Loucy (cell line): ENCODE data around the gene CDHR2.

ENCODE experiments used
- H2AFZ ChIP-seq: fragments of 200-600 bp; sonication (generic); 2 replicates; pipeline ENCODE4 v1.6.0; 2016; ENCODE audit warnings: antibody characterized with exemption, mild to moderate bottlenecking, low read length, moderate library complexity
- H3F3A ChIP-seq: fragments of 200-600 bp; 2 replicates; pipeline ENCODE4 v1.6.0; 2016; ENCODE audit warnings: antibody characterized with exemption, low read depth, mild to moderate bottlenecking
- H3K27me3 ChIP-seq: fragments of 200-600 bp; sonication (generic); 2 replicates; pipeline ENCODE4 v1.6.1; 2014; ENCODE audit warnings: low read length, mild to moderate bottlenecking; ENCODE audit not compliant: insufficient read depth, poor library complexity, severe bottlenecking
- H3K36me3 ChIP-seq: fragments of 200-600 bp; sonication (generic); 2 replicates; pipeline ENCODE4 v1.6.1; 2016; ENCODE audit warnings: low read length; ENCODE audit not compliant: insufficient read depth
- H3K4me1 ChIP-seq: fragments of 200-600 bp; sonication (generic); 2 replicates; pipeline ENCODE4 v1.5.1; 2014; ENCODE audit warnings: low read length, mild to moderate bottlenecking; ENCODE audit not compliant: insufficient read depth, poor library complexity, severe bottlenecking
- H3K4me2 ChIP-seq: fragments of 200-600 bp; sonication (generic); 2 replicates; pipeline ENCODE4 v1.6.0; 2014; ENCODE audit warnings: antibody characterized with exemption, low read length, low read depth, mild to moderate bottlenecking; ENCODE audit not compliant: poor library complexity, severe bottlenecking
- H3K4me3 ChIP-seq: fragments of 200-600 bp; sonication (generic); 2 replicates; pipeline ENCODE4 v1.5.1; 2014; ENCODE audit warnings: low read length, mild to moderate bottlenecking, mixed read lengths; ENCODE audit not compliant: poor library complexity, severe bottlenecking
- H3K79me2 ChIP-seq: fragments of 200-600 bp; sonication (generic); 2 replicates; pipeline ENCODE4 v1.6.1; 2014; ENCODE audit warnings: low read length; ENCODE audit not compliant: insufficient read depth
- H3K9ac ChIP-seq: fragments of 200-600 bp; sonication (generic); 2 replicates; pipeline ENCODE4 v1.6.0; 2014; ENCODE audit warnings: mild to moderate bottlenecking, low read depth, low read length, moderate library complexity; ENCODE audit not compliant: poor library complexity, severe bottlenecking
- H3K9me2 ChIP-seq: fragments of 200-600 bp; sonication (generic); replicated peaks from 2 replicates; pipeline ENCODE4 v1.6.1; 2016; ENCODE audit warnings: low read depth, low read length, mixed read lengths
- H3K9me3 ChIP-seq: fragments of 200-600 bp; sonication (generic); 2 replicates; pipeline ENCODE4 v1.6.1; 2014; ENCODE audit warnings: mild to moderate bottlenecking, antibody characterized with exemption, low read length, low read depth; ENCODE audit not compliant: insufficient read depth
- H4K20me1 ChIP-seq: fragments of 200-600 bp; sonication (generic); 2 replicates; pipeline ENCODE4 v1.6.0; 2014; ENCODE audit warnings: antibody characterized with exemption, low read length, mild to moderate bottlenecking; ENCODE audit not compliant: insufficient read depth, poor library complexity, severe bottlenecking
- EZH2phosphoT487 ChIP-seq: fragments of 200-600 bp; IDR thresholded peaks from 2 replicates; pipeline ENCODE4 v1.6.1; 2018; ENCODE audit warnings: antibody characterized with exemption, mild to moderate bottlenecking, moderate library complexity, borderline replicate concordance
- TF ChIP-seq, protein P1 (sequence below): fragments of 200-600 bp; sonication (generic); conservative IDR thresholded peaks from 2 replicates; pipeline ENCODE4 v1.5.1; 2014; ENCODE audit warnings: mild to moderate bottlenecking, antibody characterized with exemption, low read length

Gene CDHR2

DNA sequence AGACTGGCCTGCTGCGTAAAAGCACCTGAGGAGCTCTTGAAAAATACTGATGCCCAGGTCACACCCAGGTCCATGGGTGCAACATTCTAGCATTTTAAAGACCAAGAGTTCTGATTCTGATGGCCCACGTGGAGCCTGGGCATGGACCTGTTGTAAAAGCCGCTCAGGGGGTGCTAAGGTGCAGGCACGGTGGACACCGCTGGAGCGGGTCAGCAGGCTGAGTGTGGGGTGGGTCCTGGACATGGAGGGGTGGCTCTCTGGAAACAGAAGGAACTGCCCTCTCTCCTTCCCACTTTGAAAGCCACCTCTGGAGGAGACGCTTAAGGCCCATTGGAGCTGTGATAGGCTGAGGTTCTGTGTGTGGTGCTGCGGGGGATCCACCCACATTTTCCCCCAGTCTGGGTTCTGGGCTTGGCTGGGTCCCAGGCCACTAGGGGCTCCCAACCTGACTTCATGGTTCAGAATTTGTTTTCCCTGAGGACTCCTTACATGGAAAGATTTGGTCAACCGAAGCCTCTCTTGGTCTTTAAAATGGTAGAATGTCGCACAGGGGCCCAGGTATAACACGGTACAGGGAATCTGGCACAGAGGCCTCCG is 44.2 kb downstream of the CDHR2 start:
- Histone ChIP-seq H3K79me2 (no peaks in the 10 kb centered on the region), H3F3A (no peaks in the 10 kb centered on the region), H4K20me1 (no peaks in the 10 kb centered on the region), H3K4me3 (no peak overlapping the region), H2AFZ (no peak overlapping the region), H3K9ac (no peak overlapping the region), H3K9me2 (no peaks in the 10 kb centered on the region), H3K27me3 (no peaks in the 10 kb centered on the region), H3K4me2 (no peak overlapping the region), H3K9me3 (no peaks in the 10 kb centered on the region), H3K4me1 (no peaks in the 10 kb centered on the region), H3K36me3 (no peaks in the 10 kb centered on the region)
- no peak for TF ChIP-seq EZH2phosphoT487
- TF ChIP-seq, protein P1, sequence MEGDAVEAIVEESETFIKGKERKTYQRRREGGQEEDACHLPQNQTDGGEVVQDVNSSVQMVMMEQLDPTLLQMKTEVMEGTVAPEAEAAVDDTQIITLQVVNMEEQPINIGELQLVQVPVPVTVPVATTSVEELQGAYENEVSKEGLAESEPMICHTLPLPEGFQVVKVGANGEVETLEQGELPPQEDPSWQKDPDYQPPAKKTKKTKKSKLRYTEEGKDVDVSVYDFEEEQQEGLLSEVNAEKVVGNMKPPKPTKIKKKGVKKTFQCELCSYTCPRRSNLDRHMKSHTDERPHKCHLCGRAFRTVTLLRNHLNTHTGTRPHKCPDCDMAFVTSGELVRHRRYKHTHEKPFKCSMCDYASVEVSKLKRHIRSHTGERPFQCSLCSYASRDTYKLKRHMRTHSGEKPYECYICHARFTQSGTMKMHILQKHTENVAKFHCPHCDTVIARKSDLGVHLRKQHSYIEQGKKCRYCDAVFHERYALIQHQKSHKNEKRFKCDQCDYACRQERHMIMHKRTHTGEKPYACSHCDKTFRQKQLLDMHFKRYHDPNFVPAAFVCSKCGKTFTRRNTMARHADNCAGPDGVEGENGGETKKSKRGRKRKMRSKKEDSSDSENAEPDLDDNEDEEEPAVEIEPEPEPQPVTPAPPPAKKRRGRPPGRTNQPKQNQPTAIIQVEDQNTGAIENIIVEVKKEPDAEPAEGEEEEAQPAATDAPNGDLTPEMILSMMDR = no peak

DNA sequence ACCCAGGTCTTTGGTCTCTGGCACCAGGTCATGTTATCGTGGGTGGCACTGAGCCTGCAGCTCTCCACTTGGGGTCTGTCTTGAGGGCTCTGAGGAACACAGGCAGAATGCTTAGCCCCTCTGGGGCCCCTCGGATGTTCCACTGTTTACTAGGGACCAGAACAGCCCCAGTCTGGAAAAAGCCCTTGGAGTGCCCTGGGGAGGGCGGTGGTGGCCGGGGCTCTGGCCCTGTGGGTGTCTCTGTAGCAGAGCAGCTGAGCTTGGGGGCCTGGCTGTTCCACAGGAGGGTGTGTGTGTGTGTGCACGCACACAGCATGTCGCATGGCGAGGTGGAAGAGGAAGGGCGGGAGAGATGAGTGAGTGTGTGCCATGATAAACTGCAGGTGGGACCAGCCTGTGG is 45.4 kb downstream of the CDHR2 start:
- Histone ChIP-seq H3K4me1 (no peaks in the 10 kb centered on the region), H3K4me3 (no peak overlapping the region), H4K20me1 (no peaks in the 10 kb centered on the region), H3F3A (no peaks in the 10 kb centered on the region), H3K79me2 (no peaks in the 10 kb centered on the region), H2AFZ (no peak overlapping the region), H3K9me3 (no peaks in the 10 kb centered on the region), H3K9ac (no peak overlapping the region), H3K36me3 (no peaks in the 10 kb centered on the region), H3K27me3 (no peaks in the 10 kb centered on the region), H3K4me2 (no peak overlapping the region), H3K9me2 (no peaks in the 10 kb centered on the region)
- TF ChIP-seq, protein P1 = no peak
- no peak for TF ChIP-seq EZH2phosphoT487

DNA sequence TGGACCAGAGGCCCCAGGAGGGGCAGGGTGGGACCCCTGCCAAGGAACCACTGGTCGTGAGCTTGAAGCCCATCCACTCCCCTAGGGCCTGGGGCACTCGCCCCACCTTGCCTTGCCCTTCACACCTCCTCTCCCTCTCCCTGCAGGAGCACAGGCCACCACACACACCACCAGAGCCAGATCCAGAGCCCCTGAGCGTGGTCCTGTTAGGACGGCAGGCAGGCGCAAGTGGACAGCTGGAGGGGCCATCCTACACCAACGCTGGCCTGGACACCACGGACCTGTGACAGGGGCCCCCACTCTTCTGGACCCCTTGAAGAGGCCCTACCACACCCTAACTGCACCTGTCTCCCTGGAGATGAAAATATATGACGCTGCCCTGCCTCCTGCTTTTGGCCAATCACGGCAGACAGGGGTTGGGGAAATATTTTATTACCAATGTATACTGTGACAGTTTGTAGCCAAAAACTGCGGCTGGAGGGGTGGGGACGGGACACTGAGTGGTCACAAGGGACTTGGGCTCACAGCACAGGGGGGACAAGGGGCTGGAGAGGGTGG is 46.3 kb downstream of the CDHR2 start:
- H3K9me3 ChIP-seq = no peaks in the 10 kb centered on the region
- no peaks in the 10 kb centered on the region for H3K36me3 ChIP-seq
- no peak overlapping the region for H3K4me2 ChIP-seq
- no peak for TF ChIP-seq EZH2phosphoT487
- TF ChIP-seq, protein P1 = no peak
- H3K27me3 ChIP-seq = no peaks in the 10 kb centered on the region
- no peaks in the 10 kb centered on the region for H3K9me2 ChIP-seq
- no peaks in the 10 kb centered on the region for H3F3A ChIP-seq
- H2AFZ ChIP-seq = no peak overlapping the region
- no peak overlapping the region for H3K9ac ChIP-seq
- no peak overlapping the region for H3K4me3 ChIP-seq
- H3K79me2 ChIP-seq = no peaks in the 10 kb centered on the region
- no peaks in the 10 kb centered on the region for H4K20me1 ChIP-seq
- no peaks in the 10 kb centered on the region for H3K4me1 ChIP-seq
